Lung (tissue), 12 donors: ENCODE measurements around the gene TOM1. TPM values are rescaled to one million over a fixed set of nuclear protein-coding genes. Genes with fewer than 3 reads are reported as not detected.

Experiments used
- ATAC-seq: fragments of 200-7000 bp; cut with Tn5 transposase; one replicate; pipeline ENCODE4 v1.9.1; 2020; ENCODE audit warnings: moderate number of reproducible peaks; ENCODE audit not compliant: insufficient read depth, low FRiP score
- DNase-seq, 3 donors: peaks; one replicate each; pipeline ENCODE4 v3.0.0-alpha.2; 2013 to 2017
- H3K27ac ChIP-seq, 2 donors: one replicate each; pipeline ENCODE4 v1.5.1; 2013; ENCODE audit warnings: mild to moderate bottlenecking in 2 of 2, moderate library complexity in 2 of 2, control low read depth in 1 of 2, inconsistent platforms in 1 of 2, low read depth in 1 of 2, low read length in 1 of 2
- H3K27me3 ChIP-seq, 3 donors: one replicate each; pipeline ENCODE4 v1.5.1; 2013; ENCODE audit warnings: low read length in 2 of 3; ENCODE audit not compliant: control insufficient read depth in 3 of 3, insufficient read depth in 3 of 3
- H3K36me3 ChIP-seq, 4 donors: one replicate each; pipeline ENCODE4 v1.5.1; 2013; ENCODE audit warnings: low read length in 4 of 4, mild to moderate bottlenecking in 1 of 4, moderate library complexity in 1 of 4; ENCODE audit not compliant: control insufficient read depth in 4 of 4, insufficient read depth in 4 of 4
- H3K4me1 ChIP-seq, 5 donors: one replicate each; pipeline ENCODE4 v1.5.1; 2013; ENCODE audit warnings: low read length in 5 of 5, mild to moderate bottlenecking in 2 of 5, moderate library complexity in 1 of 5; ENCODE audit not compliant: control insufficient read depth in 5 of 5, insufficient read depth in 5 of 5
- H3K4me3 ChIP-seq: one replicate; pipeline ENCODE4 v1.5.1; 2013; ENCODE audit warnings: mild to moderate bottlenecking, control low read depth, moderate library complexity
- H3K9ac ChIP-seq, 2 donors: one replicate each; pipeline ENCODE4 v1.5.1; 2013; ENCODE audit warnings: low read length in 2 of 2, control low read depth in 1 of 2; ENCODE audit not compliant: insufficient read depth in 1 of 2
- H3K9me3 ChIP-seq, 4 donors: one replicate each; pipeline ENCODE4 v1.5.1; 2013; ENCODE audit warnings: low read length in 3 of 4, mild to moderate bottlenecking in 1 of 4, moderate library complexity in 1 of 4; ENCODE audit not compliant: control insufficient read depth in 4 of 4, insufficient read depth in 3 of 4
- CTCF ChIP-seq: IDR thresholded peaks from 2 replicates; pipeline ENCODE4 v1.5.1; 2012; ENCODE audit warnings: mild to moderate bottlenecking; ENCODE audit errors: control extremely low read depth, extremely low read depth
- WGBS, 2 donors: extraction: QIAGEN DNeasy Blood & Tissue Kit; methylation state at CpG; one replicate each; pipeline ENCODE4 v1.1.7; 2013; 5-methylcytosine and 5-hydroxymethylcytosine counted together
- polyA plus RNA-seq, 2 donors: library from polyadenylated mRNA; stranded (reverse); fragments of 200-250 nt; gene quantifications; one replicate each; pipeline ENCODE4 v1.2.1, GENCODE V29; 2013
- total RNA-seq, 2 donors: library from RNA; depleted of rRNA in 1 of 2; stranded (reverse); fragments of >200 nt in 1 of 2; gene quantifications; one replicate each; pipeline ENCODE4 v1.2.1, GENCODE V29; 2014 to 2021
- donor health status: control.
- donor health status: control.
- donor health status: Bipolar disorder and iron deficiency.
- donor health status: healthy.
- donor health status: DM: yes; HTN: yes; CAD: no.

The TOM1 gene
- total and polyA plus RNA-seq, 4 donors, result 53.4 to 131 (median 72.6) TPM

GRCh38 chr22:35375031-35375430, 75.3 kb downstream of the TOM1 start:
- Histone ChIP-seq H3K27ac (no peak overlapping the region), H3K9ac (no peak overlapping the region), H3K27me3 (no peaks in the 10 kb centered on the region), H3K4me1 (peaks cover 3 to 24% (median 6%) of the 10 kb centered on the region in 5 donors), H3K4me3 (no peak overlapping the region), H3K36me3 (no peaks in the 10 kb centered on the region), H3K9me3 (no peaks in the 10 kb centered on the region)
- no peak for DNase-seq
- WGBS, 2 donors, result 40 to 77% methylated on average over 3 of the region's 3 CpGs
- TF ChIP-seq CTCF, result no peak
- ATAC-seq, result no peak

- Histone ChIP-seq H3K27me3 (no peaks in the 10 kb centered on the region), H3K4me1 (peaks cover 3 to 28% (median 6%) of the 10 kb centered on the region in 5 donors), H3K9me3 (no peaks in the 10 kb centered on the region), H3K4me3 (no peak overlapping the region), H3K27ac (no peak overlapping the region), H3K36me3 (no peaks in the 10 kb centered on the region), H3K9ac (no peak overlapping the region)
- ATAC-seq (no peak), DNase-seq (no peak)
- no peak for TF ChIP-seq CTCF
- WGBS, 2 donors, result 81 to 89% methylated on average over 8 of the region's 8 CpGs
These were observed 75.8 kb downstream of the TOM1 start for GRCh38 chr22:35375526-35375925.

GRCh38 chr22:35376728-35377472, 77.2 kb downstream of the TOM1 start:
- Histone ChIP-seq H3K9ac (peak overlapping the region; percentile 50 to 59), H3K36me3 (no peaks in the 10 kb centered on the region), H3K27ac (peak overlapping the region; percentile 34 to 89), H3K4me3 (no peak overlapping the region), H3K4me1 (peaks cover 3 to 36% (median 6%) of the 10 kb centered on the region in 5 donors), H3K27me3 (no peaks in the 10 kb centered on the region), H3K9me3 (no peaks in the 10 kb centered on the region)
- peak; percentile 97 to 99 (median 99) for DNase-seq
- no peak for TF ChIP-seq CTCF
- WGBS, 2 donors, result 5% methylated on average over 17 of the region's 17 CpGs
- peak; percentile 19 for ATAC-seq
